Left forelimb (tissue), 1 donor: ENCODE data around the gene SPNS2.

Experiments
- DNase-seq: peaks from one replicate; pipeline ENCODE4 v3.0.0-alpha.2; 2018; ENCODE audit warnings: low spot score

The SPNS2 gene

GRCh38 chr17:4536742-4537411, 38.2 kb downstream of the SPNS2 start:
- DNase-seq: no peak

- DNase-seq: no peak
These were observed 39.0 kb downstream of the SPNS2 start for GRCh38 chr17:4537451-4538235.

GRCh38 chr17:4538236-4539002, 39.7 kb downstream of the SPNS2 start:
- no peak for DNase-seq

DNA sequence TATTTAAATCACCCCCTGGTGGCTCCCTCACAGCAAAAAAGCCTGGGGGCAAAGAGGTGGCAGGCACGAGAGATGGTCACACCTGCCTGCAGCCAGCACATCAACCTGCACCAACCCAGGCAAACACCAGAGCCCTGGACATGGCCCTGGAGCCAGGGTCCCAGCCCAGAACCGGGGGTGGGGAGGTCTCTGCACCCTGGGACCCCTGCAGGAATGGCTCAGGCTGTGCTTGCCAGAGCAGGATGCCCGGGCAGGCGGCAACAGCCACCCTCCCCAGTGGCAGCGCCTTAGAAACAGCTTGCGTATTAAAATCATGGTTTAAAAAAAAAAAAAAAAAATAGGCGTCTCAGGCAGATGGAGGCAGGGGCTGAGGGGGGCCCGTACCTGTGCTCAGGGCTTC, 40.3 kb downstream of the SPNS2 start:
- no peak for DNase-seq

DNA sequence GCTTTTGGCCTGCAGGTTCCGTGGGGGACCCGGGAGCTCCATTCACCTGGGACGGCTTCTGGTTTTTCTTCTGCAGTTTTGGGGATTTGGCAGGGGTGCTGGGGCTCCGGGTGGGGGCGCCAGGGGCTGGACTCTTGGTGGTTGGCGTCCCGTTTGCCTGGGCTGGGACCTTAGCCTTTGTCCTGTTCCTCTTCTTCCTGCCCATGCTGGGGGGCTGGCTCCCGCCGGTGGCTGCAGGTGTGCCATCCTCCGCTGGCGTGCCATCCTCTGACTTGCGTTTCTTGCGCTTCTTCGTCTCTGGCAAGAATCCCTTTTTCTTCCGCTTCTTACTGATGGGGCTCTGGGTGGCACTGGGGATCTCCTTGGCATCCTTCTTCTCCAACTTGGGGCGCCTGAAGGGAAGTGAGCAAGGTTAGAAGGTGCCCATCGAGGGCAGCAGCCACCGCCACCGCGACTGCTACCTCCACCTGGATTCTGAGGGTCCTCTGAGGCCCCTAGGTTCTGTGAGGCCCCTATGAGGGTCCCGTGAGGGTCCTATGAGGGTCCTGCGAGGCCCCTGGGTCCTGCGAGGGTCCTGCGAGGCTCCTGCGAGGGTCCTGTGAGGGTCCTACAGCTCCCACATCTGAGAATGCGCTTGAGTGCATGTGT, 41.0 kb downstream of the SPNS2 start:
- no peak for DNase-seq

GRCh38 chr17:4540224-4540651, 41.6 kb downstream of the SPNS2 start:
- DNase-seq: no peak

GRCh38 chr17:4540687-4541327, 42.1 kb downstream of the SPNS2 start:
- peak; percentile 64 for DNase-seq

- no peak for DNase-seq
These were observed 42.8 kb downstream of the SPNS2 start for GRCh38 chr17:4541328-4542002.

- no peak for DNase-seq
These were observed 43.5 kb downstream of the SPNS2 start for GRCh38 chr17:4542003-4542725.

DNA sequence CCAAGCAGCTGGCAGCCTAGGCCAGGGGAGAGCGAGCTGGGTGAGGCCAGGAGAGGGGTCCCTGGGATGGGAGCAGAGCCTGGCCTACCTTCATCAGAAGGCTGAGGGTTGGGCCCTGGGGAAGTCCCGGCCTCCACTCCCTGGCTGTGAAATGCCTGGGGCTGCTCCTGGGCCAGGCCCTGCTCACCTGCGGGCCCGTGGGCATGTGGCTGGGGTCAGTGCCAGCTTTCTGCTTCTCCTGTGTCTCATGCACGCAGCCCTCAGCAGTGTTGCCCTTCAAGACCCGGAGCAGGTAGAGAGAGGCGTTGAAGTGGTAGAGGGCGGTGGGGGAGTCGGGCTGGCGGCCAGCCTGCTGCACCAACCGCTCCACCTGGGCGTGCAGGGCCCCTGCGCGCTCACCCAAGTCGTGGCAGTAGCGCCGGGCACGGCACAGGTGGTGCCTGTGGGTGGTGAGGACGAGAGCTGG, 44.1 kb downstream of the SPNS2 start:
- DNase-seq: no peak

GRCh38 chr17:4543557-4544026, 44.9 kb downstream of the SPNS2 start:
- no peak for DNase-seq

DNA sequence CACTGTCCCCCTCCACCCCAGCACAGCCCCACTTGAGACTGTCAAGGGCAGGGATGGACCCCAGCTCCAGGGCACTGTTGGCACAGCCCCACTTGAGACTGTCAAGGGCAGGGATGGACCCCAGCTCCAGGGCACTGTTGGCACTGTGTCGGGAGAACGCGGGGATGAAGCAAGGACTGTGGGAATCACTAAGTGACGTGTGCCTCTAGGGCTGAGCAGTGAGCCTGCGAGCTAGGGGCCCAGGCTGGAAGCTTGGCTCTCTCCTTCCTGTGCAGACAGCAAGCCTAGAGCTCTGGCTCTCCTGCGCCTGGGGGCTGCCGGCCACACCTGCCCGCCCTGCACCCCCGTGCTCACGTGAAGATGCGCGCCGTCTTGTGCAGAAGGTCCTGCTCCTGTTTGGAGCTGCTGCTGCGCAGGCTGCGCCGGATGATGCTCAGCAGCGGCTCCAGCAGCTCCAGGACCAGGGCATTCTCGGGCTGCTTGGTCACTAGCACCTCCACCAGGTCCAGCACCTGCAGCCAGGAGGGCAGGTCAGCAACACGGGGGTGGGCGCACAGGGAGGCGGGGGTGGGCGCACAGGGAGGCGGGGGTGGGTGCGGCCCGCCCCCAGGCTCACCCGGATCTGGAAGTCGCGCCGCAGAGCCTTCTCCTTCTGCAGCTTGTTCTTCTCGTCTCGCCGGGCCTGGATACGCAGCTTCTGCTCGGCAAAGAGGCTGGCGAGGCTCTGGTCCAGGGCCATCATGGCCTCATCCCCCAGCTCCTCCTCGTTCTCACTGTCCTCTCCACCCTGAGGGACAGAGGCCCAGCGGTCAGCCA, 45.7 kb downstream of the SPNS2 start:
- DNase-seq: peak; percentile 53

GRCh38 chr17:4544951-4545216, 46.2 kb downstream of the SPNS2 start:
- peak; percentile 53 for DNase-seq

- no peak for DNase-seq
These were observed 46.7 kb downstream of the SPNS2 start for GRCh38 chr17:4545217-4545951.

DNA sequence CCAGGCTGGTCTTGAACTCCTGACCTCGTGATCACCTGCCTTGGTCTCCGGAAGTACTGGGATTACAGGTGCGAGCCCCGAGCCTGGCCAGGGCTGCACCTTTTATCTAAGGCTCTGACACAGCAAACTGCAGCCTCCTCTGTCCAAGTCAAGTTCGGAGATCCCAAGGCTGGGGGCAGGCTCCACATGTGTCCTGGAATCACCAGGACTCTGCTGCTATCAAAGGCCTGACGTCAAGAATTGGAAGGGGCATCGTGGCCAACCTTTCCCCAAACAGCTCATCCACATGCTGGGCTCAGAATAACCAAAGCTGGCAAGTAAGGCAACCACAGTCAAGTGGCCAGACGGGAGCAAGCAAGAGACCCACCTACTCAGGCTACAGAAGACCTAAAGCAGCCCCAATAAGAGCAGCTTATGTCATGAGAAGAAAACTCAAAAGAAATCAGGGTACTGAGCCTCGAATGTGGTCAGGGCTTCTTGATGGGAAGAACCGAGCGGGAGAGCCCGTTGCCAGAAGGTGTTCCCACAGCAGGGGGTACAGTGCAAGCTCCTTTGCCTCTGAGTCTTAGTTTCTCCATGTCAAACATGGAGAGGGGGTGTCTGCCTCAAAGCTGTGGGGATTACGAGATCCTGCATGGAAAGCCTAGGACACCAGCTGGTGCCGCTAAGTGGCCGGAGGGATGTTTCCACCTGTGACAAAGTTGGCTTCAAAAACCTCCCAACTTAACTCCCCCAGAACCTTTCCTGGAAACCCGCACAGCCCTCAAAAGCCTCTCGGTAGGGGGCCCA, 48.6 kb downstream of the SPNS2 start:
- DNase-seq: no peak

GRCh38 chr17:4548061-4548461, 49.4 kb downstream of the SPNS2 start:
- peak; percentile 62 for DNase-seq

- DNase-seq: peak; percentile 62
These were observed 50.2 kb downstream of the SPNS2 start for GRCh38 chr17:4548721-4549531.
